Measurements from ENCODE around the gene CNNM2.
A peak's percentile ranks its signal among the peaks of the same experiment; 100 is the strongest.
"Not testable (repeated sequence)": the region's sequence is repeated elsewhere in the genome, so short reads cannot be mapped to it uniquely, and the experiment has no call there.

Gene CNNM2

GRCh38 chr10:102988404-102989314, 70.6 kb downstream of the CNNM2 start:
- TF ChIP-seq CTCF (conservative IDR thresholded peaks at IDR 0.05), result no peak
- no peak for TF ChIP-seq ZFX (IDR thresholded peaks at IDR 0.05)
- H3K27ac ChIP-seq, result peak overlapping the region; percentile 21; the same call in 1 of the 2 replicates

- no peak overlapping the region for H3K27ac ChIP-seq
- TF ChIP-seq CTCF (conservative IDR thresholded peaks at IDR 0.05) (no peak), ZFX (IDR thresholded peaks at IDR 0.05) (no peak)
These were observed 76.6 kb downstream of the CNNM2 start for GRCh38 chr10:102994531-102995295.

GRCh38 chr10:102996876-102997275, 78.8 kb downstream of the CNNM2 start:
- no peak overlapping the region for H3K27ac ChIP-seq
- TF ChIP-seq ZFX (IDR thresholded peaks at IDR 0.05) (no peak), CTCF (conservative IDR thresholded peaks at IDR 0.05) (no peak)

GRCh38 chr10:102997998-102998397, 79.9 kb downstream of the CNNM2 start:
- TF ChIP-seq ZFX (IDR thresholded peaks at IDR 0.05), result no peak
- TF ChIP-seq CTCF (conservative IDR thresholded peaks at IDR 0.05), result no peak
- no peak overlapping the region for H3K27ac ChIP-seq

- H3K27ac ChIP-seq, result no peak overlapping the region
- no peak for TF ChIP-seq ZFX (IDR thresholded peaks at IDR 0.05)
- no peak for TF ChIP-seq CTCF (conservative IDR thresholded peaks at IDR 0.05)
These were observed 80.4 kb downstream of the CNNM2 start for GRCh38 chr10:102998399-102998907.

GRCh38 chr10:103000050-103000449, 82.0 kb downstream of the CNNM2 start:
- H3K27ac ChIP-seq, result not testable (repeated sequence)

- no peak overlapping the region for H3K27ac ChIP-seq
- no peak for TF ChIP-seq ZFX (IDR thresholded peaks at IDR 0.05)
- no peak for TF ChIP-seq CTCF (conservative IDR thresholded peaks at IDR 0.05)
These were observed 88.9 kb downstream of the CNNM2 start for GRCh38 chr10:103007017-103007416.
